22Rv1 (cell line): Measurements from ENCODE around the gene ME3.

ENCODE experiments used
- CTCF ChIP-seq: fragments of 450-650 bp; IDR thresholded peaks from 2 replicates; pipeline ENCODE4 v1.5.1; 2017; ENCODE audit warnings: mild to moderate bottlenecking
- ZFX ChIP-seq: fragments of 450-650 bp; IDR thresholded peaks from 2 replicates; pipeline ENCODE4 v1.6.1; 2017; ENCODE audit warnings: antibody characterized with exemption, borderline replicate concordance

GRCh38 chr11:86644291-86644690 is 28.1 kb downstream of the ME3 start:
- TF ChIP-seq CTCF (no peak), ZFX (no peak)
